ENCODE measurements around the gene GLIPR1L2. TPM values are rescaled to one million over a fixed set of nuclear protein-coding genes. Genes with fewer than 3 reads are reported as not detected.
A peak's percentile ranks its signal among the peaks of the same experiment; 100 is the strongest.

The GLIPR1L2 gene
- total RNA-seq, 1 donor from 2014 or later, result 0.24 TPM

DNA sequence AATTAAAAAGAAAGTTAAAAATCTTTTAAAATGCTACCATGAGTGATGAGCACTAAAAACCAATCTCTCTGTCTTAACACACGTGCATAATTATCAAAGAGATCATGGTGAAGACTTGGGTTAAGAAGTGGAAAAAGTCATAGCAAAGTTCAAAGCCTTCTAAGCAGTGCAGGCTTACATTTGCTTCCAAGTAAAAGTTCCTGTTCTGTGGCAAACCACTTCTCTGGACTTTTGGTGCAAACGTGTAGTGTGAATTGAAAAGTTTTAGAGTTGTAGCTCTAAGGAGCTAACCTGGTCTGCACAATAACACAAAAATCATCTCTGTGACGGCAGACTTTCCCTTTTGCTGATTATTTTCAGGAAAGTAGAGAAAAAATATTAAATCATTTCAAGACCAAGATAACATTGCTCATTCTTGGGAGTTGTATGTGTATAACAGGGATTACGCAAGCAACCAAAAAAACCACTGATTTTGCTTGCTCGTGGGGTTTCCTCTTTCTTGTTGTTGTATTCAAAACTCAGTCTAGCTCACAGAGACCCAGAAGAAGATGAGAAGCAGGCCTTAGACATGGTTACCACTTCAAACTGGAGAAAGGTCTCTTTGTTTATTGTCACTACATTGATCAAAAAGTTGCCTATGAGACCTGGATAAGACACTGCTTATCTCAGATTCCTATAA, 87.4 kb downstream of the GLIPR1L2 start:
- ATAC-seq, result no peak

DNA sequence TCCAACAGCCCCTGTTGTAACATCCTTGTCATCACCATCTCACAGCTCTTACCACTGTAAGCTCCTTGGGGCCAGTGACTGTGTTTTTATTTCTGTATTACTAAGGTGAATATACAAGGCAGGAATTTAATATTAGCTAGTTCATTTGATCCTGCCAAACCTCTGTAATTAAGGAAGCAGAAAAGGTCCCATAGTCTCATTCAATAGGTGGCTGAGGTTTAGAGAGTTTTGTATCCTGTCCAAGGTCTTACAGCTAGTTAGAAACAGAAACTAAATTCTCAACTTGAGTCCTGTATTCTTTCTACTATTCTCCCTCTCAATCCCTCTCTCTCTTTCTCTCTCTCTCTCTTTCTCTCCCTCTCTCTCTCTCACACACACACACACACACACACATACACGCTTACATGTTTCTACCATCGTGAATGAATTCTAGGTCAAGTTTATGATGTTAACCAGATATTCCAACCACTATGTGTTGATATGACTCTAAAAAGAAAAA, 89.1 kb downstream of the GLIPR1L2 start:
- ATAC-seq, result peak; percentile 24

DNA sequence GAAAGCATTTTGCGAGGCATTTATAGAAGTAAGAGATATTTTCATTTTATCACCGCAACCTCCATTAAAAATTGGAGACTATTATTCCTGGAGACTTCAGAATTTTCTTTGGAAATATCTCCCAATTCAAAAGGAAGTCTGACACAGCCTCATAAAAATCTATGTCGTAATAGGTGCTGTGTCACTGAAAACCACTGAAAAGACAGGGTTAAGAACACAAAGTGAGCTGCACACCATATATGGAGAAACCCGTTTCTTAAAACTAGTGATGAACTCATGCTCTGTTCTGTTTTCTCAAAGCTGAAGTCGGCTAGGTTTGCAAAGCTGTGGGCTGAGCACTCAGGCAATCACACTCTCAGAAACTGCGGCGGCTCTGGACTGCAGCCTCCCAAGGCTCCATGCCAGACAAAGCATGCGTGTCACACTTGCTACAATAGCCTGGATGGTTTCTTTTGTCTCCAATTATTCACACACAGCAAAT, 89.6 kb downstream of the GLIPR1L2 start, which contains the start of gene GLIPR1:
GLIPR1 (plus strand) TSS at position 287 of the 481 bp plus-strand sequence; CDS start at position 413, 126 bp downstream.
- ATAC-seq, result peak; percentile 92

DNA sequence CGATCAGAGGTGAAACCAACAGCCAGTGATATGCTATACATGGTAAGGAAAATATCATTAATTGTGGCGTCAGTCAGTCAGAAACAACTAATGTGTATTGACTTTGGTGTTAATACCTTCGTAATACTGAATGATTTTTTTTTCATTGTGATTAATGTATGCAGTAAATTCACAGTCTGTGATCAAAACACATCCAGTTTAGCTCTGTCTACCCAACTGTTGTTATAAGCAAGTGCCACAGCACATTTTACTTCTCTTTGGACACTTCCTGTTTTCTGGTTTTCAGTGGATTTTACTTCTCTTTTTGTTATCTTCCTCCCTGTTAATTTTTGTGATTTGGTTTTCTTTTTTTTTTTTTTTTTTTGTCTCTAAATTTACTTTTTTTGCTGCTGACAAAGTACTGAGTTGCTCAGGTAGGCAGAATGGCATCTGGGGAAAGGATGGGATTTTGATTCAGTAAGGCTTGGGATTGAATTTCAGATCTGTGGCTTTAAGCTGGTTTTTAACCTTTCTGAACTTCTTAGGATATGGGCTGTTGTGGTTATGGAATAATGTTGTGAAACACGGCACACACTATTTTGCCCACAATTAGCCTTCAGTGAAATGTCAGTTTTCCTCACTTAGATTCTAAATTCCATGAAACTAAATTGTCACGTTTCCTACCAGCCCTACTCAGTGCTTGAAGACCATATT, 90.3 kb downstream of the GLIPR1L2 start:
- ATAC-seq, result no peak

DNA sequence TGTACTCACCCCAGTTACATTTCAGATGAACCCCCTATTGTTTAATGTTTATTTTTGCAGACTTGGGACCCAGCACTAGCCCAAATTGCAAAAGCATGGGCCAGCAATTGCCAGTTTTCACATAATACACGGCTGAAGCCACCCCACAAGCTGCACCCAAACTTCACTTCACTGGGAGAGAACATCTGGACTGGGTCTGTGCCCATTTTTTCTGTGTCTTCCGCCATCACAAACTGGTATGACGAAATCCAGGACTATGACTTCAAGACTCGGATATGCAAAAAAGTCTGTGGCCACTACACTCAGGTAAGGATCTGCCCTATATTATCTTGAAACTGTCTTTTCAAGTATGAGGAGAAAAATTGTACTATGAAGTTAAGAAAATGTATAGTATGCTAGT, 90.9 kb downstream of the GLIPR1L2 start:
- no peak for ATAC-seq

Other genes starting within 250 kb of the GLIPR1L2 start
- gene KCNC2, start 181.2 kb upstream of the GLIPR1L2 start, total RNA-seq, result not detected
- gene CAPS2, start 60.8 kb upstream of the GLIPR1L2 start, total RNA-seq, result 5.8 TPM
- gene GLIPR1L1, start 56.4 kb upstream of the GLIPR1L2 start, total RNA-seq, result not detected
- gene GLIPR1, start 89.7 kb downstream of the GLIPR1L2 start, total RNA-seq, result 4.1 TPM
- gene KRR1, start 120.5 kb downstream of the GLIPR1L2 start, total RNA-seq, result 46.7 TPM

Measured in esophagus mucosa (tissue), 1 donor.